ENCODE measurements around the gene PCDH15. TPM values are rescaled to one million over a fixed set of nuclear protein-coding genes. Genes with fewer than 3 reads are reported as not detected.
"Not testable (repeated sequence)": the region's sequence is repeated elsewhere in the genome, so short reads cannot be mapped to it uniquely, and the experiment has no call there.

The PCDH15 gene
- total RNA-seq, 2 experiments from 2014 or later: not detected

GRCh38 chr10:54469587-54470323 is 331.3 kb downstream of the PCDH15 start:
- Mint-ChIP-seq H3K36me3 (ENCODE audit: low read depth) (no peaks in the 10 kb centered on the region), H3K27ac (no peak overlapping the region), H3K4me1 (no peaks in the 10 kb centered on the region), H3K4me3 (no peak overlapping the region), H3K9me3 (ENCODE audit: low read depth) (peaks cover 9% of the 10 kb centered on the region), H3K27me3 (no peaks in the 10 kb centered on the region)
- intact Hi-C loops (cut with DNase I, micrococcal nuclease): no loop called here
- ATAC-seq (no peak), DNase-seq (no peak)
- ChIA-PET POLR2A (no interaction called here), CTCF (no interaction called here)

DNA sequence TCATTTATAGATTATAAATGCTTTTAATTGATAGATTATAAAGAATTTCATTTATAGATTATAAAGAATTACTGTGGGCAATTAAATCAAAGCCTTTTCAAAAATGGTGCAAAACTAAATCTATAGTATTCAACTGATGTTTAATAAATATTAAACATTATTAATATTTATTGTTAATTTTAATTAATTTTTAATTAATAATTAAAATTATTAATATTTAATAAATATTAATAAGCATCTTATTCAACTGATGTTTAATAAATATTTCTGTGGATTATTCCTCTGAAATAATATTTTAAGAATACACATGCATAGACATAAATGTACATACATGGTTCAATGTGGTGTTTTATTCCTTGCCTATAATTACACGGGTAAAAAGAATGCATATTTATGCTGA is 346.8 kb downstream of the PCDH15 start:
- CTCF ChIA-PET: no interaction called here
- peaks cover 6% of the 10 kb centered on the region for H3K9me3 Mint-ChIP-seq (ENCODE audit: low read depth)
- H3K27me3 Mint-ChIP-seq: no peaks in the 10 kb centered on the region
- DNase-seq (no peak), ATAC-seq (no peak)
- intact Hi-C loops (cut with DNase I, micrococcal nuclease): no loop called here
- no peaks in the 10 kb centered on the region for H3K36me3 Mint-ChIP-seq (ENCODE audit: low read depth)
- H3K27ac Mint-ChIP-seq: no peak overlapping the region
- POLR2A ChIA-PET: no interaction called here
- no peak overlapping the region for H3K4me3 Mint-ChIP-seq
- no peaks in the 10 kb centered on the region for H3K4me1 Mint-ChIP-seq

DNA sequence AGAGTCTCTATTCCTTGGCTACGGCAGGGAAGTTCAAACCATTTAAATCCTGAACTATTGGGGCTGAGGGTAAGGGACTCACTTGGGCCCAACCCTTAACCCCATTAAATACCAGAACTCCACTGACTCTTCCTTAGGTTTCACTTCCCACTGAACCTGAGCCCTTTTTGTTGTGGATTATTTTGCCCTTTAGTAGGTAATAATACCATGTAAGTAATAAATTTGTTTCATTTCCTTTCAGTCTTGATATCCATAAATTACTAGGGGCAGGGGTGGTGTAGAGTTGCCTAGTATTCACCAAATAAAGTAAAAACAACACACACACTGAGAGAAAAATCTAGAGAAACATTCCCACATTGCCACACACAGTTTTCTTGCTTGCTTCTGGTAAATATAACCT is 352.0 kb downstream of the PCDH15 start:
- no peaks in the 10 kb centered on the region for H3K4me1 Mint-ChIP-seq
- intact Hi-C loops (cut with DNase I, micrococcal nuclease): no loop called here
- no peak overlapping the region for H3K27ac Mint-ChIP-seq
- H3K9me3 Mint-ChIP-seq (ENCODE audit: low read depth): peaks cover 7% of the 10 kb centered on the region
- no peaks in the 10 kb centered on the region for H3K27me3 Mint-ChIP-seq
- no peak for ATAC-seq
- H3K4me3 Mint-ChIP-seq: no peak overlapping the region
- H3K36me3 Mint-ChIP-seq (ENCODE audit: low read depth): no peaks in the 10 kb centered on the region
- DNase-seq: no peak
- POLR2A ChIA-PET: no interaction called here
- CTCF ChIA-PET: no interaction called here

DNA sequence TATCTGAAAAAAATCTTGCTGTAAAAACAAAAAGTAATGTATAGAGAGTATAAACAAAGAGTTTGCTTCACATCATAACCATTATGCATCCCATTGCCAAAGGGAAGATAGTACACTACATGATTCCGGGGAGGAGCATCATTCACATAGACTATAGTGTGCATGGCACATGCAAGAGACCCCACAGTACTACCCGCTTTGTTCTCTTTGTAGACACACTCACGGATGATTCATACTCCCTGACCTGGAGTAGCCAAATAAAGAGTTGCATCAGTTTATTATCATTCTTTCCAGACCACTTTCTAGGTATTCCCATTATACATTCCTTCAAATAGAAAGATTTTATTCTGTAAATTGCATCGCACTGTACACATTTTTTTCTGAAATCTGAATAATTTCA is 356.9 kb downstream of the PCDH15 start:
- no peaks in the 10 kb centered on the region for H3K4me1 Mint-ChIP-seq
- CTCF ChIA-PET: no interaction called here
- H3K27me3 Mint-ChIP-seq: no peaks in the 10 kb centered on the region

GRCh38 chr10:54441275-54441674 is 359.8 kb downstream of the PCDH15 start:
- intact Hi-C loops (cut with DNase I, micrococcal nuclease): no loop called here
- POLR2A ChIA-PET: no interaction called here
- ATAC-seq (no peak), DNase-seq (no peak)
- no peak overlapping the region for H3K4me3 Mint-ChIP-seq
- H3K27ac Mint-ChIP-seq: no peak overlapping the region
- H3K4me1 Mint-ChIP-seq: no peaks in the 10 kb centered on the region
- CTCF ChIA-PET: no interaction called here
- H3K27me3 Mint-ChIP-seq: no peaks in the 10 kb centered on the region
- no peaks in the 10 kb centered on the region for H3K9me3 Mint-ChIP-seq (ENCODE audit: low read depth)
- H3K36me3 Mint-ChIP-seq (ENCODE audit: low read depth): no peaks in the 10 kb centered on the region

More for the DNA sequence above, 356.9 kb downstream of the PCDH15 start:
- POLR2A ChIA-PET: no interaction called here
- DNase-seq (no peak), ATAC-seq (no peak)
- Mint-ChIP-seq H3K9me3 (ENCODE audit: low read depth) (peaks cover 3% of the 10 kb centered on the region), H3K27ac (no peak overlapping the region), H3K36me3 (ENCODE audit: low read depth) (no peaks in the 10 kb centered on the region), H3K4me3 (no peak overlapping the region)
- intact Hi-C loops (cut with DNase I, micrococcal nuclease): no loop called here

DNA sequence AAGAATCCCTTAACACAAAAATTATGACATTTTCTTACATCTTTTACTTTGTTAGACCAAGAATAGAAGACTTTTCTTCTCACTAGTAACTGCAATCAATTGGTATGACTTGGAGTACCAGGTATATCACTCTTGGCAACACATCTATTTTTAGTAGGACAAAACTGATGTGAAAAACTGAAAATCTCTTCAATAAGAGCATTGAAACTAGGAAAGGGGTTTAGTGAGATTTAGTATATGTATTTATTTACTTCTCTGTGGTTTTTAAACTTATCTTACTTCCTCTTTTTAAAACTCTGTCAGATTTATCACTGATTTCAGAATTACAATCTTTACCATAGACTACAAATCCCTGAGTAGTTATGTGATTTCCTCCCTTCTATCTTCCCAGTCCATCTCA is 366.2 kb downstream of the PCDH15 start:
- ChIA-PET POLR2A (no interaction called here), CTCF (no interaction called here)
- Mint-ChIP-seq H3K4me1 (no peaks in the 10 kb centered on the region), H3K36me3 (ENCODE audit: low read depth) (no peaks in the 10 kb centered on the region), H3K27me3 (no peaks in the 10 kb centered on the region), H3K27ac (no peak overlapping the region), H3K4me3 (no peak overlapping the region), H3K9me3 (ENCODE audit: low read depth) (peaks cover 2% of the 10 kb centered on the region)
- ATAC-seq: no peak
- no peak for DNase-seq
- intact Hi-C loops (cut with DNase I, micrococcal nuclease): no loop called here

GRCh38 chr10:54415483-54415882 is 385.5 kb downstream of the PCDH15 start:
- peaks cover 2% of the 10 kb centered on the region for H3K9me3 Mint-ChIP-seq (ENCODE audit: low read depth)
- H3K27me3 Mint-ChIP-seq: no peaks in the 10 kb centered on the region
- intact Hi-C loops (cut with DNase I, micrococcal nuclease): no loop called here
- ChIA-PET CTCF (no interaction called here), POLR2A (no interaction called here)
- DNase-seq (no peak), ATAC-seq (no peak)
- no peak overlapping the region for H3K27ac Mint-ChIP-seq
- H3K36me3 Mint-ChIP-seq (ENCODE audit: low read depth): no peaks in the 10 kb centered on the region
- no peak overlapping the region for H3K4me3 Mint-ChIP-seq
- no peaks in the 10 kb centered on the region for H3K4me1 Mint-ChIP-seq

- H3K27ac Mint-ChIP-seq: no peak overlapping the region
- no peak overlapping the region for H3K4me3 Mint-ChIP-seq
- H3K9me3 Mint-ChIP-seq (ENCODE audit: low read depth): peaks cover 5% of the 10 kb centered on the region
- H3K27me3 Mint-ChIP-seq: no peaks in the 10 kb centered on the region
- intact Hi-C loops (cut with DNase I, micrococcal nuclease): no loop called here
- no peaks in the 10 kb centered on the region for H3K36me3 Mint-ChIP-seq (ENCODE audit: low read depth)
- no peak for ATAC-seq
- no peak for DNase-seq
- no peaks in the 10 kb centered on the region for H3K4me1 Mint-ChIP-seq
- ChIA-PET CTCF (no interaction called here), POLR2A (no interaction called here)
Measured at GRCh38 chr10:54402576-54402975, 398.5 kb downstream of the PCDH15 start.

- Mint-ChIP-seq H3K36me3 (ENCODE audit: low read depth) (no peaks in the 10 kb centered on the region), H3K27ac (no peak overlapping the region), H3K4me3 (no peak overlapping the region), H3K9me3 (ENCODE audit: low read depth) (peaks cover 7% of the 10 kb centered on the region), H3K4me1 (no peaks in the 10 kb centered on the region), H3K27me3 (no peaks in the 10 kb centered on the region)
- ATAC-seq (no peak), DNase-seq (no peak)
- POLR2A ChIA-PET: no interaction called here
- CTCF ChIA-PET: no interaction called here
- intact Hi-C loops (cut with DNase I, micrococcal nuclease): no loop called here
Measured at GRCh38 chr10:54396031-54396430, 405.0 kb downstream of the PCDH15 start.

GRCh38 chr10:54394598-54394997 is 406.4 kb downstream of the PCDH15 start:
- POLR2A ChIA-PET; H3K36me3 Mint-ChIP-seq (ENCODE audit: low read depth); H3K4me1 Mint-ChIP-seq; H3K27ac Mint-ChIP-seq; ATAC-seq; H3K9me3 Mint-ChIP-seq (ENCODE audit: low read depth); CTCF ChIA-PET; intact Hi-C loops (cut with DNase I, micrococcal nuclease); H3K4me3 Mint-ChIP-seq; DNase-seq; H3K27me3 Mint-ChIP-seq: not testable (repeated sequence)

DNA sequence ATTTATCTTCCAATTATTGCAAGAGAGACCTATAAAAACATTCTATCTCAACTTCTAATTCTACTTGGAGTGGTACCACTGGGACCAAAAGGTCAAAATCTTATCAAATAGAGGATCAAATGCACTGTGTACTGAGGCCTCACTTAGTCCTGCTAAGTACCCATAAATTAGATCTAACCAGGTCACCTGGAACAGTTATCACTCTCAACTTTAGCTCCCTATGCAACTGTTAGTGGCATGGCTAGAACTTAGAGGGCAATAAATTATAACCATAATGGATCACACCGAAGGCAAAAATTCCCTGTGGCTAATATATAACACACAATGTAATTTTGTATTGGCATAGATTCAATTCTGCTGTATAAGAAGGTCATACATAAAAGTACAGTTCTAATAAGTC is 428.9 kb downstream of the PCDH15 start:
- H3K4me3 Mint-ChIP-seq: no peak overlapping the region
- peaks cover 3% of the 10 kb centered on the region for H3K9me3 Mint-ChIP-seq (ENCODE audit: low read depth)
- CTCF ChIA-PET: no interaction called here
- intact Hi-C loops (cut with DNase I, micrococcal nuclease): no loop called here
- no peak overlapping the region for H3K27ac Mint-ChIP-seq
- no peaks in the 10 kb centered on the region for H3K36me3 Mint-ChIP-seq (ENCODE audit: low read depth)
- no peak for ATAC-seq
- DNase-seq: no peak
- POLR2A ChIA-PET: no interaction called here
- no peaks in the 10 kb centered on the region for H3K27me3 Mint-ChIP-seq
- H3K4me1 Mint-ChIP-seq: no peaks in the 10 kb centered on the region

DNA sequence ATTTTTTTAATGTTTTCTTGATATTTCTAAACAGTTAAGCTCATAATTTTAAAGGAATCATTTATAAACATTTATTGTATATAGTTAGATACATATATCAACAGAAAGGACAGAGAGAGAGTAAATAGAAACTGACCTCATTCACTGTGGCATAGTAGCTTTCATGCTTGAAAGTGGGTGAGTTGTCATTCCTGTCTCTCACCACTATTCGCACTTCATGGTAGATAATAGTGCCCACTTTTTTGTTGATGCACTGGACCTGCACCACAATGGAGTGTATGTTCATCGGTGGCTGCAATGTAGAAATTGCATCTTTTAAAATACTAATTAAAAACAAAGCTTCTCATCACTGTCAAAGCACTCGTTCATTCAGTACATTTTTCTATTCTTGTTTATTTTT is 432.0 kb downstream of the PCDH15 start:
- Mint-ChIP-seq H3K4me1 (no peaks in the 10 kb centered on the region), H3K36me3 (ENCODE audit: low read depth) (no peaks in the 10 kb centered on the region), H3K27ac (no peak overlapping the region), H3K9me3 (ENCODE audit: low read depth) (peaks cover 6% of the 10 kb centered on the region), H3K27me3 (no peaks in the 10 kb centered on the region), H3K4me3 (no peak overlapping the region)
- intact Hi-C loops (cut with DNase I, micrococcal nuclease): no loop called here
- POLR2A ChIA-PET: no interaction called here
- ATAC-seq (no peak), DNase-seq (no peak)
- CTCF ChIA-PET: no interaction called here

- H3K27ac Mint-ChIP-seq: no peak overlapping the region
- H3K27me3 Mint-ChIP-seq: no peaks in the 10 kb centered on the region
- CTCF ChIA-PET: no interaction called here
- POLR2A ChIA-PET: no interaction called here
- no peak for ATAC-seq
- peaks cover 9% of the 10 kb centered on the region for H3K9me3 Mint-ChIP-seq (ENCODE audit: low read depth)
- no peak for DNase-seq
- no peak overlapping the region for H3K4me3 Mint-ChIP-seq
- intact Hi-C loops (cut with DNase I, micrococcal nuclease): no loop called here
- no peaks in the 10 kb centered on the region for H3K36me3 Mint-ChIP-seq (ENCODE audit: low read depth)
- no peaks in the 10 kb centered on the region for H3K4me1 Mint-ChIP-seq
Measured at GRCh38 chr10:54363390-54363789, 437.6 kb downstream of the PCDH15 start.

All from activated CD4-positive, alpha-beta T cell treated with anti-CD3 and anti-CD28 coated beads for 36 hours (primary cell).